HEK293T (cell line): ENCODE results near the gene PLEKHA6.
"Not testable (repeated sequence)": the region's sequence is repeated elsewhere in the genome, so short reads cannot be mapped to it uniquely, and the experiment has no call there.

ENCODE experiments used
- CTCF ChIA-PET: fragments of 350-600 bp; formaldehyde crosslinking; extraction: SDS; loops from one replicate; lab custom pipeline; 2021; ENCODE audit warnings: antibody characterized with exemption, inconsistent platforms; lab: Yijun Ruan, JAX
- POLR2A ChIA-PET: fragments of 350-600 bp; formaldehyde crosslinking; extraction: SDS; loops from one replicate; lab custom pipeline; 2020; ENCODE audit warnings: antibody characterized with exemption, inconsistent platforms; lab: Yijun Ruan, JAX
- DNase-seq: peaks from one replicate; pipeline ENCODE4 v3.0.0; 2012; ENCODE audit warnings: mixed read lengths; ENCODE audit errors: extremely low spot score
- ARNT ChIP-seq: fragments of 450-650 bp; IDR thresholded peaks from 2 replicates; pipeline ENCODE4 v1.6.1; 2017; ENCODE audit warnings: mild to moderate bottlenecking
- BHLHE40 ChIP-seq: fragments of 450-650 bp; IDR thresholded peaks from 2 replicates; pipeline ENCODE4 v1.6.1; 2016; ENCODE audit warnings: mild to moderate bottlenecking, moderate library complexity, borderline replicate concordance
- CTBP1 ChIP-seq: fragments of 450-650 bp; IDR thresholded peaks from 2 replicates; pipeline ENCODE4 v1.6.1; 2016; ENCODE audit warnings: borderline replicate concordance
- ELF4 ChIP-seq: fragments of 450-650 bp; IDR thresholded peaks from 2 replicates; pipeline ENCODE4 v1.6.1; 2017; ENCODE audit warnings: antibody characterized with exemption
- FOXA1 ChIP-seq: fragments of 450-650 bp; IDR thresholded peaks from 2 replicates; pipeline ENCODE4 v1.6.1; 2016; ENCODE audit warnings: mild to moderate bottlenecking
- FOXK2 ChIP-seq: fragments of 450-650 bp; IDR thresholded peaks from 2 replicates; pipeline ENCODE4 v1.6.1; 2016; ENCODE audit warnings: mild to moderate bottlenecking
- FOXM1 ChIP-seq: fragments of 450-650 bp; IDR thresholded peaks from 2 replicates; pipeline ENCODE4 v1.6.1; 2017; ENCODE audit warnings: mild to moderate bottlenecking, borderline replicate concordance
- HDGF ChIP-seq: fragments of 450-650 bp; IDR thresholded peaks from 2 replicates; pipeline ENCODE4 v1.6.1; 2017; ENCODE audit warnings: antibody characterized with exemption, borderline replicate concordance
- L3MBTL2 ChIP-seq: fragments of 450-650 bp; conservative IDR thresholded peaks from 2 replicates; pipeline ENCODE4 v1.6.1; 2016; ENCODE audit warnings: mild to moderate bottlenecking
- LEF1 ChIP-seq: fragments of 450-650 bp; IDR thresholded peaks from 2 replicates; pipeline ENCODE4 v1.6.1; 2017; ENCODE audit warnings: mild to moderate bottlenecking, borderline replicate concordance
- NFRKB ChIP-seq: fragments of 450-650 bp; IDR thresholded peaks from 2 replicates; pipeline ENCODE4 v1.6.1; 2016; ENCODE audit warnings: mild to moderate bottlenecking, moderate library complexity
- SP1 ChIP-seq: fragments of 450-650 bp; IDR thresholded peaks from 2 replicates; pipeline ENCODE4 v1.6.1; 2017
- SUZ12 ChIP-seq: fragments of 450-650 bp; IDR thresholded peaks from 2 replicates; pipeline ENCODE4 v1.6.1; 2016; ENCODE audit warnings: mild to moderate bottlenecking
- TARDBP ChIP-seq: fragments of 450-650 bp; IDR thresholded peaks from 2 replicates; pipeline ENCODE4 v1.6.1; 2016
- ZNF384 ChIP-seq: fragments of 450-650 bp; IDR thresholded peaks from 2 replicates; pipeline ENCODE4 v1.6.1; 2016
- TF ChIP-seq, protein P1 (sequence below): fragments of 450-650 bp; IDR thresholded peaks from 2 replicates; pipeline ENCODE4 v1.6.1; 2016

Gene PLEKHA6

DNA sequence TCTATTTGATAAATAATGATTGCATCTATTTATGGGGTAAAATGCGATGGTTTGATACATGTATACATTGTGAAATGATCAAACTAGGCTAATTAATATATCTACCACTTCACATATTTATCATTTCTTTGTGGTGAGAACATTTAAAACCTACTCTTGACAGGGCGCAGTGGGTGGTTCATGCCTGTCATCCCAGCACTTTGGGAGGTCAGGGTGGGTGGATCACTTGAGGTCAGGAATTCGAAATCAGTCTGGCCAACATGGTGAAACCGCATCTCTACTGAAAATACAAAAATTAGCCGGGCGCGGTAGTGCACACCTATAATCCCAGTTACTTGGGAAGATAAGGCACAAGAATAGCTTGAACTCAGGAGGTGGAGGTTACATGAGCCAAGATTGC lies 25.3 kb downstream of the PLEKHA6 start:
- no peak for DNase-seq
- ChIA-PET POLR2A (interaction anchor here (1.0 kb wide), 1 partner anchor 11 kb away, joined by 3 read pairs; no protein-coding TSS in a partner anchor), CTCF (no interaction called here)

DNA sequence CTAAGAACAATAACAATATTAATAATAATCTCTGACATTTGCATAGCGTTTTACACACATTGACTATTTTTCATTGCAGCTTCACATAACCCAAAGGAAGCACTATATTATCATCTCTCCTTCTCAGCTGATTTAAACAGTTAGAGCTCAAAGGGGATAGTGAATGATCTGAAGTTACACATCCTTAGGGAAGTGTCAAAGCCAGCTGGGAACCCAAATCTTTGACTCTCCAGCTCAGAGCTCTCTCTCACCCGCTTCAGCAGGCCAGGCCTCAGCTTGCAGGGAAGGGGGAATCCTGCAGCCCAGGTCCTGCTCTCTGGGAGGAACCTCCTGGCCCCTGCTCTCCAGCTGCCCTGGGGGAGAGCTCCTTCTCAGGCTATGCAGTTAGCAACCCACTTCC lies 26.3 kb downstream of the PLEKHA6 start:
- DNase-seq, result no peak
- TF ChIP-seq SP1, result no peak
- no peak for TF ChIP-seq NFRKB
- no peak for TF ChIP-seq BHLHE40
- TF ChIP-seq ELF4, result no peak
- TF ChIP-seq ARNT, result no peak
- TF ChIP-seq ZNF384, result no peak
- TF ChIP-seq FOXK2, result no peak
- no peak for TF ChIP-seq CTBP1
- TF ChIP-seq SUZ12, result no peak
- TF ChIP-seq TARDBP, result no peak
- no peak for TF ChIP-seq LEF1
- TF ChIP-seq, protein P1, sequence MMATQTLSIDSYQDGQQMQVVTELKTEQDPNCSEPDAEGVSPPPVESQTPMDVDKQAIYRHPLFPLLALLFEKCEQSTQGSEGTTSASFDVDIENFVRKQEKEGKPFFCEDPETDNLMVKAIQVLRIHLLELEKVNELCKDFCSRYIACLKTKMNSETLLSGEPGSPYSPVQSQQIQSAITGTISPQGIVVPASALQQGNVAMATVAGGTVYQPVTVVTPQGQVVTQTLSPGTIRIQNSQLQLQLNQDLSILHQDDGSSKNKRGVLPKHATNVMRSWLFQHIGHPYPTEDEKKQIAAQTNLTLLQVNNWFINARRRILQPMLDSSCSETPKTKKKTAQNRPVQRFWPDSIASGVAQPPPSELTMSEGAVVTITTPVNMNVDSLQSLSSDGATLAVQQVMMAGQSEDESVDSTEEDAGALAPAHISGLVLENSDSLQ, result no peak
- no peak for TF ChIP-seq L3MBTL2
- TF ChIP-seq HDGF, result no peak
- no peak for TF ChIP-seq FOXM1
- no peak for TF ChIP-seq FOXA1
- ChIA-PET POLR2A (no interaction called here), CTCF (interaction anchor here (0.7 to 1.0 kb wide), 2 partner anchors 75 to 126 kb away, joined by 3 to 6 read pairs; no protein-coding TSS in a partner anchor)

More for the DNA sequence above, 25.3 kb downstream of the PLEKHA6 start:
- no peak for TF ChIP-seq ZNF384
- TF ChIP-seq CTBP1, result no peak
- TF ChIP-seq ARNT, result no peak
- TF ChIP-seq, protein P1, result no peak
- TF ChIP-seq FOXA1, result no peak
- TF ChIP-seq FOXK2, result no peak
- no peak for TF ChIP-seq LEF1
- TF ChIP-seq ELF4, result no peak
- TF ChIP-seq BHLHE40, result no peak
- TF ChIP-seq L3MBTL2, result no peak
- TF ChIP-seq TARDBP, result no peak
- no peak for TF ChIP-seq FOXM1
- TF ChIP-seq HDGF, result no peak
- TF ChIP-seq SUZ12, result no peak
- TF ChIP-seq NFRKB, result no peak
- TF ChIP-seq SP1, result no peak

DNA sequence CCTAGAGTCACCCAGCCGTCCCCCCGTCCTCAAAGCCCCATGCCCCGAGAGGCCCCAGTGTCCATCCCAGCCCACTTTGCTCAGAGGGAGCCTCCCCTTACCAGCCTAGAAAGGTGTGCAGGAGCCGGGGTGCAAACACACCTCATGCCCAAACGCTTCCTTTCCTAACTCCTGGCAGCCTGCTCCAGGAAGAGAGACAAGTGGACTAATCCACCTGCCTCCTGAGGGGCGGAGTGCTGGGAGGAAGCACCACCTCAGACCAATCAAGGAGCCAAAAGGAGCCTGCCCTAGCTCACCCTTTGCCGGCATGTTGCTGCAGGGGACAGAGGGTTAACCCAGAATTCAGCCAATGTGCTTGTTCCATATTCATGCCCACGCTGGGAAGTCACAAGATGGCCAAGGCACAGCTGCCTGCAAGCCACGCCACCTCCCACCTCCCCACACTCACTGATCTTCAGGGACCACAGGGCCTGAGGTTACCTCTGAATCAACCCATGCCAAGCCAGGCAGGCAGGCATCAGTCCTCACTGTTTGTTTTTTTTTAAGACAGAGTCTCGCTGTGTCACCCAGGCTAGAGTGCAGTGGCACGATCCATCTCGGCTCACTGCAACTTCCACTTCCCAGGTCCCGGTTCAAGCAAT lies 27.8 kb downstream of the PLEKHA6 start:
- POLR2A ChIA-PET, result no interaction called here
- CTCF ChIA-PET, result no interaction called here
- no peak for TF ChIP-seq BHLHE40
- TF ChIP-seq FOXM1, result no peak
- no peak for TF ChIP-seq TARDBP
- no peak for TF ChIP-seq LEF1
- no peak for TF ChIP-seq ELF4
- no peak for TF ChIP-seq ZNF384
- no peak for DNase-seq

DNA sequence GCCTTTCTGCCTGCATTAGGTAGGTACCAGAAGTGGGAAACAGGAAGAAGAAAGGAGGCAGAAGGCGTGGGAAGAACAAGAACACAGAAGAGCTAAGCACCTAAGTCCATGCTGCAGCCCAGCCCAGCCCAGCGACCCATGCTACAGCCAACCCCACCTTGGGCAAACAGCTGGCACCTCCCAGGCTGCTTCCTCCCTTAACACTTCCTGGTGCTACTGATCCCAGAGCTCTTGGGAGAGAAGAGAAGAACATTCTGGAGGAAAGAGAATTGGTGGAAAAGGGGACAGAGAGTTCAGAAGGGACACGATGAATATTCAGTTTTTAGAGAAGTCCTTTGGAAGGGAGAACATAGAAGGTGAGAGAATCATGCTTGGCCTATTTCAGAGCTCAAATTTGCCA lies 28.5 kb downstream of the PLEKHA6 start:
- TF ChIP-seq ELF4 (no peak), L3MBTL2 (no peak), HDGF (no peak), SUZ12 (no peak), ZNF384 (no peak)
- TF ChIP-seq, protein P1, result no peak
- POLR2A ChIA-PET, result no interaction called here
- no peak for DNase-seq
- CTCF ChIA-PET, result interaction anchor here (1.2 kb wide), 1 partner anchor 12 kb away, joined by 4 read pairs; no protein-coding TSS in a partner anchor

DNA sequence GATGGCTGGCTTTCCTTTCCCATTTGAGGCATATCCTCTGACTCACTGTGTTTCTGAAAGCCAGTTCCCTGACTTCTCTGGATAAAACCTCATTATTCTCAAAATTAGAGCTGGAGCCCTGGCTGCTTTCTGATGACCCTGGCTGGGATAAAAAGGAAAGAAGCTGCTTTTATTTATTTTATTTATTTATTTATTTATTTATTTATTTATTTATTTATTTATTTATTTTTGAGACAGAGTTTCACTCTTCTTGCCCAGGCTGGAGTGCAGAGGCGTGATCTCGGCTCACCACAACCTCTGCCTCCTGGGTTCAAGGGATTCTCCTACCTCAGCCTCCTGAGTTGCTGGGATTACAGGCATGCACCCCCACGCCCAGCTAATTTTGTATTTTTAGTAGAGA lies 31.9 kb downstream of the PLEKHA6 start:
- DNase-seq, POLR2A ChIA-PET: not testable (repeated sequence)
- CTCF ChIA-PET, result interaction anchor here (0.7 kb wide), 1 partner anchor 14 kb away, joined by 4 read pairs; no protein-coding TSS in a partner anchor

DNA sequence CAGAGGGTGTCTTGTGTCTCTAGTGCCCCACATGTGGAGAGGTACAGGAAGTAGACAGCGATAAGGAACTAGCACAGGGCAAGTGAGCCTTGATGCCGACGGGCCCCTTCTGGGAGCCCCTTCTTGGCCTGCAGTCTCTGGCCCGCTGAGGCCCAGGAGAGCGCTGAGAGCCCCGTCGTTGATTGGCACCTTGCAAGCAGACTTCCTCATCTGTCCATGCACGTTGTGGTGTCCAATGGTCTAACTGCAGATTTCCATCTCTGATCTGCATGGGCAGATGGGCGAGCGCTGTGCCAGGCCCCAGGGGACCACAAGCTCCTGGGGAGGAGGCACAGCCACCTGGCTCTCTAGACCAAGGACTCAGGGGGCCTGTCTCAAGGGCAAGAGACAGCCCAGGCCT lies 32.4 kb downstream of the PLEKHA6 start:
- ChIA-PET CTCF (interaction anchor here (0.7 to 1.0 kb wide), 2 partner anchors 13 to 36 kb away, joined by 3 to 4 read pairs; no protein-coding TSS in a partner anchor), POLR2A (no interaction called here)
- no peak for DNase-seq
- TF ChIP-seq ELF4 (no peak), ZNF384 (no peak), HDGF (no peak), ARNT (no peak), SP1 (no peak), LEF1 (no peak), SUZ12 (no peak), FOXK2 (no peak), CTBP1 (no peak), NFRKB (no peak), FOXM1 (no peak), BHLHE40 (no peak), FOXA1 (no peak), L3MBTL2 (no peak)
